ENCODE measurements around the gene TNNT2. TPM values are rescaled to one million over a fixed set of nuclear protein-coding genes. Genes with fewer than 3 reads are reported as not detected.

TNNT2 gene
- total RNA-seq, 1 experiment from 2014 or later, result 0.17 TPM

GRCh38 chr1:201395936-201396335 lies 18.5 kb upstream of the TNNT2 start:
- DNase-seq, result no peak
- Histone ChIP-seq H3K4me3 (ENCODE audit: insufficient read depth, low read depth, low read length) (no peak overlapping the region), H3K27me3 (ENCODE audit: control insufficient read depth, insufficient read depth, low read length) (peaks cover 33% of the 10 kb centered on the region), H3K36me3 (replicated peaks; ENCODE audit: control insufficient read depth, insufficient read depth, low read length) (no peaks in the 10 kb centered on the region)

GRCh38 chr1:201394591-201394990 lies 17.1 kb upstream of the TNNT2 start:
- no peak for DNase-seq

GRCh38 chr1:201393076-201393475 lies 15.6 kb upstream of the TNNT2 start:
- DNase-seq, result no peak
- Histone ChIP-seq H3K36me3 (replicated peaks; ENCODE audit: control insufficient read depth, insufficient read depth, low read length) (no peaks in the 10 kb centered on the region), H3K4me3 (ENCODE audit: insufficient read depth, low read depth, low read length) (no peak overlapping the region), H3K27me3 (ENCODE audit: control insufficient read depth, insufficient read depth, low read length) (peaks cover 4% of the 10 kb centered on the region; the same call in 1 of the 2 replicates)

More at GRCh38 chr1:201394591-201394990, 17.1 kb upstream of the TNNT2 start:
- H3K27me3 ChIP-seq (ENCODE audit: control insufficient read depth, insufficient read depth, low read length), result peaks cover 20% of the 10 kb centered on the region
- no peaks in the 10 kb centered on the region for H3K36me3 ChIP-seq (replicated peaks; ENCODE audit: control insufficient read depth, insufficient read depth, low read length)
- H3K4me3 ChIP-seq (ENCODE audit: insufficient read depth, low read depth, low read length), result no peak overlapping the region

- H3K27me3 ChIP-seq (ENCODE audit: control insufficient read depth, insufficient read depth, low read length), result peaks cover 2% of the 10 kb centered on the region; the same call in 1 of the 2 replicates
- DNase-seq, result no peak
- peaks cover 2% of the 10 kb centered on the region; the same call in 1 of the 2 replicates for H3K36me3 ChIP-seq (replicated peaks; ENCODE audit: control insufficient read depth, insufficient read depth, low read length)
- H3K4me3 ChIP-seq (ENCODE audit: insufficient read depth, low read depth, low read length), result no peak overlapping the region
Measured at GRCh38 chr1:201391651-201392511, 14.4 kb upstream of the TNNT2 start.

GRCh38 chr1:201391225-201391624 lies 13.7 kb upstream of the TNNT2 start:
- peaks cover 2% of the 10 kb centered on the region; the same call in 1 of the 2 replicates for H3K36me3 ChIP-seq (replicated peaks; ENCODE audit: control insufficient read depth, insufficient read depth, low read length)

GRCh38 chr1:201389051-201389450 lies 11.6 kb upstream of the TNNT2 start:
- Histone ChIP-seq H3K4me3 (ENCODE audit: insufficient read depth, low read depth, low read length) (no peak overlapping the region), H3K27me3 (ENCODE audit: control insufficient read depth, insufficient read depth, low read length) (no peaks in the 10 kb centered on the region; the same call in 1 of the 2 replicates), H3K36me3 (replicated peaks; ENCODE audit: control insufficient read depth, insufficient read depth, low read length) (peaks cover 2% of the 10 kb centered on the region; the same call in 1 of the 2 replicates)
- DNase-seq, result no peak

More at GRCh38 chr1:201391225-201391624, 13.7 kb upstream of the TNNT2 start:
- peaks cover 2% of the 10 kb centered on the region; the same call in 1 of the 2 replicates for H3K27me3 ChIP-seq (ENCODE audit: control insufficient read depth, insufficient read depth, low read length)
- DNase-seq, result no peak
- no peak overlapping the region for H3K4me3 ChIP-seq (ENCODE audit: insufficient read depth, low read depth, low read length)

- no peak for DNase-seq
- H3K27me3 ChIP-seq (ENCODE audit: control insufficient read depth, insufficient read depth, low read length), result no peaks in the 10 kb centered on the region; the same call in 1 of the 2 replicates
- peaks cover 2% of the 10 kb centered on the region; the same call in 1 of the 2 replicates for H3K36me3 ChIP-seq (replicated peaks; ENCODE audit: control insufficient read depth, insufficient read depth, low read length)
- H3K4me3 ChIP-seq (ENCODE audit: insufficient read depth, low read depth, low read length), result no peak overlapping the region
Measured at GRCh38 chr1:201386208-201386607, 8.7 kb upstream of the TNNT2 start.

GRCh38 chr1:201385299-201385891 lies 7.9 kb upstream of the TNNT2 start:
- DNase-seq, result peak; percentile 95
- H3K27me3 ChIP-seq (ENCODE audit: control insufficient read depth, insufficient read depth, low read length), result no peaks in the 10 kb centered on the region; the same call in 1 of the 2 replicates

GRCh38 chr1:201384406-201384782 lies 6.9 kb upstream of the TNNT2 start:
- H3K4me3 ChIP-seq (ENCODE audit: insufficient read depth, low read depth, low read length), result no peak overlapping the region
- H3K36me3 ChIP-seq (replicated peaks; ENCODE audit: control insufficient read depth, insufficient read depth, low read length), result peaks cover 2% of the 10 kb centered on the region; the same call in 1 of the 2 replicates
- H3K27me3 ChIP-seq (ENCODE audit: control insufficient read depth, insufficient read depth, low read length), result no peaks in the 10 kb centered on the region; the same call in 1 of the 2 replicates
- DNase-seq, result no peak

More at GRCh38 chr1:201385299-201385891, 7.9 kb upstream of the TNNT2 start:
- H3K36me3 ChIP-seq (replicated peaks; ENCODE audit: control insufficient read depth, insufficient read depth, low read length), result peaks cover 2% of the 10 kb centered on the region; the same call in 1 of the 2 replicates
- H3K4me3 ChIP-seq (ENCODE audit: insufficient read depth, low read depth, low read length), result no peak overlapping the region

- Histone ChIP-seq H3K4me3 (ENCODE audit: insufficient read depth, low read depth, low read length) (no peak overlapping the region), H3K27me3 (ENCODE audit: control insufficient read depth, insufficient read depth, low read length) (no peaks in the 10 kb centered on the region; the same call in 1 of the 2 replicates), H3K36me3 (replicated peaks; ENCODE audit: control insufficient read depth, insufficient read depth, low read length) (peaks cover 2% of the 10 kb centered on the region; the same call in 1 of the 2 replicates)
- DNase-seq, result no peak
Measured at GRCh38 chr1:201383647-201384405, 6.3 kb upstream of the TNNT2 start.

GRCh38 chr1:201381130-201381529 lies 3.6 kb upstream of the TNNT2 start:
- DNase-seq, result no peak
- no peaks in the 10 kb centered on the region for H3K36me3 ChIP-seq (replicated peaks; ENCODE audit: control insufficient read depth, insufficient read depth, low read length)

GRCh38 chr1:201379733-201380242 lies 2.3 kb upstream of the TNNT2 start:
- no peaks in the 10 kb centered on the region for H3K27me3 ChIP-seq (ENCODE audit: control insufficient read depth, insufficient read depth, low read length)
- no peaks in the 10 kb centered on the region for H3K36me3 ChIP-seq (replicated peaks; ENCODE audit: control insufficient read depth, insufficient read depth, low read length)
- DNase-seq, result peak; percentile 36
- no peak overlapping the region for H3K4me3 ChIP-seq (ENCODE audit: insufficient read depth, low read depth, low read length)

More at GRCh38 chr1:201381130-201381529, 3.6 kb upstream of the TNNT2 start:
- Histone ChIP-seq H3K27me3 (ENCODE audit: control insufficient read depth, insufficient read depth, low read length) (no peaks in the 10 kb centered on the region), H3K4me3 (ENCODE audit: insufficient read depth, low read depth, low read length) (no peak overlapping the region)

- Histone ChIP-seq H3K27me3 (ENCODE audit: control insufficient read depth, insufficient read depth, low read length) (no peaks in the 10 kb centered on the region), H3K36me3 (replicated peaks; ENCODE audit: control insufficient read depth, insufficient read depth, low read length) (no peaks in the 10 kb centered on the region), H3K4me3 (ENCODE audit: insufficient read depth, low read depth, low read length) (no peak overlapping the region)
- no peak for DNase-seq
Measured at GRCh38 chr1:201378804-201379203, 1.3 kb upstream of the TNNT2 start.

Measured in H7 (cell line).